WTC11 (cell line): ENCODE measurements around the gene PPARA. TPM values are rescaled to one million over a fixed set of nuclear protein-coding genes. Genes with fewer than 3 reads are reported as not detected.
"Not testable (repeated sequence)": the region's sequence is repeated elsewhere in the genome, so short reads cannot be mapped to it uniquely, and the experiment has no call there.

Experiments used
- ATAC-seq: fragments of 200-7000 bp; cut with Tn5 transposase; 2 replicates; pipeline ENCODE4 v1.10.0; 2021; ENCODE audit warnings: mild to moderate bottlenecking, moderate library complexity
- CTCF ChIA-PET: fragments of 300-600 bp; sonication (Branson Sonifier 250); formaldehyde crosslinking; loops from one replicate; lab custom pipeline; 2021; ENCODE audit warnings: antibody characterized with exemption; lab: Charles Lee
- POLR2A ChIA-PET: fragments of 350-600 bp; sonication (Branson Sonifier 250); formaldehyde crosslinking; loops from one replicate; lab custom pipeline; 2021; ENCODE audit warnings: antibody characterized with exemption; lab: Charles Lee
- DNase-seq: peaks from one replicate; pipeline ENCODE4 v3.0.0; 2021; ENCODE audit warnings: low spot score
- H3K27ac Mint-ChIP-seq: 2 replicates; pipeline ENCODE4 v1.8.0; 2021; ENCODE audit warnings: mixed read lengths
- H3K27me3 Mint-ChIP-seq: 2 replicates; pipeline ENCODE4 v1.8.0; 2021; ENCODE audit warnings: low read depth, mild to moderate bottlenecking, moderate library complexity, mixed read lengths
- H3K36me3 Mint-ChIP-seq: 2 replicates; pipeline ENCODE4 v1.8.0; 2021; ENCODE audit warnings: mixed read lengths
- H3K4me1 Mint-ChIP-seq: 2 replicates; pipeline ENCODE4 v1.8.0; 2022; ENCODE audit warnings: mixed read lengths
- H3K4me3 Mint-ChIP-seq: 2 replicates; pipeline ENCODE4 v1.8.0; 2021; ENCODE audit warnings: mild to moderate bottlenecking, moderate library complexity, mixed read lengths
- H3K9me3 Mint-ChIP-seq: 2 replicates; pipeline ENCODE4 v1.8.0; 2021; ENCODE audit warnings: mixed read lengths
- FOXJ3 ChIP-seq: sonication (generic); formaldehyde crosslinking; IDR thresholded peaks from 2 replicates; pipeline ENCODE4 v1.9.0; 2021; ENCODE audit warnings: missing genetic modification reagents, mild to moderate bottlenecking, borderline replicate concordance
- GRHL2 ChIP-seq: fragments of 250-450 bp; sonication (Bioruptor Pico); IDR thresholded peaks from 2 replicates; pipeline ENCODE4 v1.8.0; 2022; ENCODE audit warnings: mild to moderate bottlenecking, moderate library complexity; ENCODE audit not compliant: insufficient replicate concordance, severe bottlenecking
- GTF2I ChIP-seq: fragments of 250-450 bp; sonication (Bioruptor Pico); conservative IDR thresholded peaks from 2 replicates; pipeline ENCODE4 v1.4.0; 2021; ENCODE audit warnings: mild to moderate bottlenecking
- IRF2 ChIP-seq: sonication (generic); formaldehyde crosslinking; IDR thresholded peaks from 2 replicates; pipeline ENCODE4 v1.8.0; 2022; ENCODE audit warnings: low read depth, missing genetic modification reagents, borderline replicate concordance
- KAT7 ChIP-seq: sonication (generic); formaldehyde crosslinking; IDR thresholded peaks from 2 replicates; pipeline ENCODE4 v1.8.1; 2023; ENCODE audit warnings: missing genetic modification reagents, mild to moderate bottlenecking, borderline replicate concordance
- MXD4 ChIP-seq: fragments of 250-450 bp; sonication (Bioruptor Pico); IDR thresholded peaks from 2 replicates; pipeline ENCODE4 v1.8.0; 2021; ENCODE audit warnings: mild to moderate bottlenecking, moderate library complexity, borderline replicate concordance
- NFATC4 ChIP-seq: fragments of 250-450 bp; sonication (Bioruptor Pico); IDR thresholded peaks from 2 replicates; pipeline ENCODE4 v1.9.0; 2021; ENCODE audit warnings: mild to moderate bottlenecking
- NR2C2 ChIP-seq: sonication (generic); formaldehyde crosslinking; IDR thresholded peaks from 2 replicates; pipeline ENCODE4 v1.8.0; 2022; ENCODE audit warnings: mild to moderate bottlenecking, missing genetic modification reagents
- RELA ChIP-seq: sonication (generic); formaldehyde crosslinking; IDR thresholded peaks from 2 replicates; pipeline ENCODE4 v1.8.1; 2022; ENCODE audit warnings: missing genetic modification reagents, mild to moderate bottlenecking, borderline replicate concordance
- TCF7 ChIP-seq: sonication (generic); formaldehyde crosslinking; IDR thresholded peaks from 2 replicates; pipeline ENCODE4 v1.8.0; 2022; ENCODE audit warnings: mild to moderate bottlenecking, low read depth, missing genetic modification reagents, moderate library complexity
- TEAD4 ChIP-seq: sonication (generic); formaldehyde crosslinking; IDR thresholded peaks from 2 replicates; pipeline ENCODE4 v1.8.0; 2022; ENCODE audit warnings: mild to moderate bottlenecking, missing genetic modification reagents
- ZNF219 ChIP-seq: sonication (generic); formaldehyde crosslinking; IDR thresholded peaks from 2 replicates; pipeline ENCODE4 v1.8.0; 2023; ENCODE audit warnings: missing genetic modification reagents, mild to moderate bottlenecking, borderline replicate concordance
- ZNF232 ChIP-seq: sonication (generic); formaldehyde crosslinking; IDR thresholded peaks from 2 replicates; pipeline ENCODE4 v1.8.0; 2022; ENCODE audit warnings: mild to moderate bottlenecking, missing genetic modification reagents
- total RNA-seq: library from RNA; stranded (reverse); gene quantifications from 3 replicates; pipeline ENCODE4 v1.2.3, GENCODE V29; 2021
- TF ChIP-seq, protein P1 (sequence below): sonication (generic); formaldehyde crosslinking; IDR thresholded peaks from 2 replicates; pipeline ENCODE4 v1.8.0; 2022; ENCODE audit warnings: mild to moderate bottlenecking, missing genetic modification reagents
- TF ChIP-seq, protein P2 (sequence below): sonication (generic); formaldehyde crosslinking; IDR thresholded peaks from 2 replicates; pipeline ENCODE4 v1.8.0; 2022; ENCODE audit warnings: missing genetic modification reagents
- TF ChIP-seq, protein P3 (sequence below): sonication (generic); formaldehyde crosslinking; IDR thresholded peaks from 2 replicates; pipeline ENCODE4 v1.8.1; 2023; ENCODE audit warnings: mild to moderate bottlenecking, missing genetic modification reagents
- TF ChIP-seq, protein P4 (sequence below): sonication (generic); formaldehyde crosslinking; IDR thresholded peaks from 2 replicates; pipeline ENCODE4 v1.8.1; 2022; ENCODE audit warnings: mild to moderate bottlenecking, missing genetic modification reagents, moderate library complexity, borderline replicate concordance
- TF ChIP-seq, protein P5 (sequence below): sonication (generic); formaldehyde crosslinking; IDR thresholded peaks from 2 replicates; pipeline ENCODE4 v1.8.1; 2022; ENCODE audit warnings: missing genetic modification reagents, borderline replicate concordance

The PPARA gene
- total RNA-seq, 1 experiment from 2014 or later: 9.3 TPM

DNA sequence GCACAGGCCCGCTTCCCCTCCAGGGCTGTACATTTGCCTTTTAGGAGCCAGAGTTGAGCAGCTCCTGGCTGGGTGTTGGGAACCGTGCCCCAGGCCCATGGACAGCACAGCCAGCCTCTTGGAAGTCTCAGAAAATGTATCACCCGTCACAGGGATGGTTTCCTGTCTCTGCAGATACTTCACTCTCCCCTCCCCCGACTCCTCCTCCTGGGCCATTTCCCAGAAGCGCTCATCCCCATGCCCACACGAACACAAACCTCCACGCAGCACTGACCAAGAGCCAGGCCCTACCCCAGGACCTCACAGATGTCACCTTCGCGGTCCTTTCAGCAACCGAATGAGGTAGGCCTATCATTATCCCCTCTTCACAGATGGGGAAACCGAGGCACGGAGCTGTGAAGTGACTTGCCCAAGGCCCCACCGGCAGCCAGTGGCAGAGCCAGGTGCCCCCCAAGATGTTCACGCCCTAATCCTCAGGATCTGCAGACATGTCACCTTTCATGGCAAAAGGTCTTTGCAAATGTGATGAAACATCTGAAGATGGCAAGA lies 13.0 kb upstream of the PPARA start:
- H3K36me3 Mint-ChIP-seq: no peaks in the 10 kb centered on the region
- ATAC-seq (no peak), DNase-seq (no peak)
- TF ChIP-seq, protein P1, sequence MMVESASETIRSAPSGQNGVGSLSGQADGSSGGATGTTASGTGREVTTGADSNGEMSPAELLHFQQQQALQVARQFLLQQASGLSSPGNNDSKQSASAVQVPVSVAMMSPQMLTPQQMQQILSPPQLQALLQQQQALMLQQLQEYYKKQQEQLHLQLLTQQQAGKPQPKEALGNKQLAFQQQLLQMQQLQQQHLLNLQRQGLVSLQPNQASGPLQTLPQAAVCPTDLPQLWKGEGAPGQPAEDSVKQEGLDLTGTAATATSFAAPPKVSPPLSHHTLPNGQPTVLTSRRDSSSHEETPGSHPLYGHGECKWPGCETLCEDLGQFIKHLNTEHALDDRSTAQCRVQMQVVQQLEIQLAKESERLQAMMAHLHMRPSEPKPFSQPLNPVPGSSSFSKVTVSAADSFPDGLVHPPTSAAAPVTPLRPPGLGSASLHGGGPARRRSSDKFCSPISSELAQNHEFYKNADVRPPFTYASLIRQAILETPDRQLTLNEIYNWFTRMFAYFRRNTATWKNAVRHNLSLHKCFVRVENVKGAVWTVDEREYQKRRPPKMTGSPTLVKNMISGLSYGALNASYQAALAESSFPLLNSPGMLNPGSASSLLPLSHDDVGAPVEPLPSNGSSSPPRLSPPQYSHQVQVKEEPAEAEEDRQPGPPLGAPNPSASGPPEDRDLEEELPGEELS (CRISPR knock-in tag): no peak
- TF ChIP-seq, protein P2, sequence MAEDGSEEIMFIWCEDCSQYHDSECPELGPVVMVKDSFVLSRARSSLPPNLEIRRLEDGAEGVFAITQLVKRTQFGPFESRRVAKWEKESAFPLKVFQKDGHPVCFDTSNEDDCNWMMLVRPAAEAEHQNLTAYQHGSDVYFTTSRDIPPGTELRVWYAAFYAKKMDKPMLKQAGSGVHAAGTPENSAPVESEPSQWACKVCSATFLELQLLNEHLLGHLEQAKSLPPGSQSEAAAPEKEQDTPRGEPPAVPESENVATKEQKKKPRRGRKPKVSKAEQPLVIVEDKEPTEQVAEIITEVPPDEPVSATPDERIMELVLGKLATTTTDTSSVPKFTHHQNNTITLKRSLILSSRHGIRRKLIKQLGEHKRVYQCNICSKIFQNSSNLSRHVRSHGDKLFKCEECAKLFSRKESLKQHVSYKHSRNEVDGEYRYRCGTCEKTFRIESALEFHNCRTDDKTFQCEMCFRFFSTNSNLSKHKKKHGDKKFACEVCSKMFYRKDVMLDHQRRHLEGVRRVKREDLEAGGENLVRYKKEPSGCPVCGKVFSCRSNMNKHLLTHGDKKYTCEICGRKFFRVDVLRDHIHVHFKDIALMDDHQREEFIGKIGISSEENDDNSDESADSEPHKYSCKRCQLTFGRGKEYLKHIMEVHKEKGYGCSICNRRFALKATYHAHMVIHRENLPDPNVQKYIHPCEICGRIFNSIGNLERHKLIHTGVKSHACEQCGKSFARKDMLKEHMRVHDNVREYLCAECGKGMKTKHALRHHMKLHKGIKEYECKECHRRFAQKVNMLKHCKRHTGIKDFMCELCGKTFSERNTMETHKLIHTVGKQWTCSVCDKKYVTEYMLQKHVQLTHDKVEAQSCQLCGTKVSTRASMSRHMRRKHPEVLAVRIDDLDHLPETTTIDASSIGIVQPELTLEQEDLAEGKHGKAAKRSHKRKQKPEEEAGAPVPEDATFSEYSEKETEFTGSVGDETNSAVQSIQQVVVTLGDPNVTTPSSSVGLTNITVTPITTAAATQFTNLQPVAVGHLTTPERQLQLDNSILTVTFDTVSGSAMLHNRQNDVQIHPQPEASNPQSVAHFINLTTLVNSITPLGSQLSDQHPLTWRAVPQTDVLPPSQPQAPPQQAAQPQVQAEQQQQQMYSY (CRISPR knock-in tag): no peak
- TF ChIP-seq, protein P3, sequence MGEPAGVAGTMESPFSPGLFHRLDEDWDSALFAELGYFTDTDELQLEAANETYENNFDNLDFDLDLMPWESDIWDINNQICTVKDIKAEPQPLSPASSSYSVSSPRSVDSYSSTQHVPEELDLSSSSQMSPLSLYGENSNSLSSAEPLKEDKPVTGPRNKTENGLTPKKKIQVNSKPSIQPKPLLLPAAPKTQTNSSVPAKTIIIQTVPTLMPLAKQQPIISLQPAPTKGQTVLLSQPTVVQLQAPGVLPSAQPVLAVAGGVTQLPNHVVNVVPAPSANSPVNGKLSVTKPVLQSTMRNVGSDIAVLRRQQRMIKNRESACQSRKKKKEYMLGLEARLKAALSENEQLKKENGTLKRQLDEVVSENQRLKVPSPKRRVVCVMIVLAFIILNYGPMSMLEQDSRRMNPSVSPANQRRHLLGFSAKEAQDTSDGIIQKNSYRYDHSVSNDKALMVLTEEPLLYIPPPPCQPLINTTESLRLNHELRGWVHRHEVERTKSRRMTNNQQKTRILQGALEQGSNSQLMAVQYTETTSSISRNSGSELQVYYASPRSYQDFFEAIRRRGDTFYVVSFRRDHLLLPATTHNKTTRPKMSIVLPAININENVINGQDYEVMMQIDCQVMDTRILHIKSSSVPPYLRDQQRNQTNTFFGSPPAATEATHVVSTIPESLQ (CRISPR knock-in tag): no peak
- TF ChIP-seq ZNF232 (CRISPR knock-in tag) (no peak), RELA (no peak), KAT7 (CRISPR knock-in tag) (no peak)
- no peaks in the 10 kb centered on the region for H3K9me3 Mint-ChIP-seq
- H3K27me3 Mint-ChIP-seq: no peaks in the 10 kb centered on the region
- CTCF ChIA-PET: no interaction called here
- no peaks in the 10 kb centered on the region for H3K4me1 Mint-ChIP-seq
- POLR2A ChIA-PET: no interaction called here
- no peak overlapping the region for H3K27ac Mint-ChIP-seq
- no peak overlapping the region for H3K4me3 Mint-ChIP-seq

DNA sequence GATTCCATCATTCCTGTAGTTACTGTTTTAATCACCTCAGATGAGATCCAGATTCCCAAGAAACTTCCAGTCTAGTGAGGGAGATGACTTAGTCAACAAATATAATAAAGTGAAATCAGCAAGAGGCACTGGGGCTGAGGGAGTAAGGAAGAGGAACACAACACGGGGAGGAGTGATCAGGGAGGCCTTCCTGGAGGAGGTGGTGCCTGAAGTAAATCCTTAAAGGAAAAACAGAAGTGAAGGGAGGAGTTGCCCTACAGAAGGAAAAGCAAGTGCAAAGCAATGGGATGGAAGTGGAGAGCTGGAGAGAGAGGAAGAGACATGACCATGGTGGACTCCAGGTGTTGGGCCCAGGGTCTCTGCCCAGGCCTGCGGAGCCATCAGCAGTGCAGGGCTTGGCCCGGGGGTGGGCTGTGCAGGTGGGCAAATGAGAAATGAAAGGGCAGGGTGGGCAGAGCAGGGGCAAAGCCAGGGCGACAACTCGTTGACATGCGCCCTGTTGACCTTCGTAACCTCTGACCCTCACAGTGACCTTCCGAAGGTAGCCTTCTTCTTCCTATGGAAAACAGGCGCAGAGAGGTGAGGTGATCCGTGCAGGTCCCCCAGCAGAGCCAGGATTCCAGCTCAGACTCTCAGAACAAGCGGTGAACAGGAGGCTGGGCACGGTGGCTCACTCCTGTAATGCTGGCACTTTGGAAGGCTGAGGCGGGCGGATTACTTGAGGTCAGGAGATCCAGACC lies 12.1 kb upstream of the PPARA start:
- POLR2A ChIA-PET: no interaction called here
- H3K9me3 Mint-ChIP-seq: no peaks in the 10 kb centered on the region
- no peaks in the 10 kb centered on the region for H3K4me1 Mint-ChIP-seq
- CTCF ChIA-PET: interaction anchor here (0.7 to 0.8 kb wide), 2 partner anchors 15 to 61 kb away, joined by 3 to 4 read pairs; no protein-coding TSS in a partner anchor
- H3K4me3 Mint-ChIP-seq: no peak overlapping the region
- H3K27me3 Mint-ChIP-seq: no peaks in the 10 kb centered on the region
- TF ChIP-seq ZNF219 (CRISPR knock-in tag): no peak
- no peak for TF ChIP-seq MXD4 (CRISPR knock-in tag)
- no peak for TF ChIP-seq TEAD4 (CRISPR knock-in tag)
- TF ChIP-seq, protein P4, sequence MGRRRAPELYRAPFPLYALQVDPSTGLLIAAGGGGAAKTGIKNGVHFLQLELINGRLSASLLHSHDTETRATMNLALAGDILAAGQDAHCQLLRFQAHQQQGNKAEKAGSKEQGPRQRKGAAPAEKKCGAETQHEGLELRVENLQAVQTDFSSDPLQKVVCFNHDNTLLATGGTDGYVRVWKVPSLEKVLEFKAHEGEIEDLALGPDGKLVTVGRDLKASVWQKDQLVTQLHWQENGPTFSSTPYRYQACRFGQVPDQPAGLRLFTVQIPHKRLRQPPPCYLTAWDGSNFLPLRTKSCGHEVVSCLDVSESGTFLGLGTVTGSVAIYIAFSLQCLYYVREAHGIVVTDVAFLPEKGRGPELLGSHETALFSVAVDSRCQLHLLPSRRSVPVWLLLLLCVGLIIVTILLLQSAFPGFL (CRISPR knock-in tag): no peak
- no peak for TF ChIP-seq NR2C2 (CRISPR knock-in tag)
- TF ChIP-seq NFATC4 (CRISPR knock-in tag): no peak
- no peak for TF ChIP-seq IRF2 (CRISPR knock-in tag)
- TF ChIP-seq, protein P5, sequence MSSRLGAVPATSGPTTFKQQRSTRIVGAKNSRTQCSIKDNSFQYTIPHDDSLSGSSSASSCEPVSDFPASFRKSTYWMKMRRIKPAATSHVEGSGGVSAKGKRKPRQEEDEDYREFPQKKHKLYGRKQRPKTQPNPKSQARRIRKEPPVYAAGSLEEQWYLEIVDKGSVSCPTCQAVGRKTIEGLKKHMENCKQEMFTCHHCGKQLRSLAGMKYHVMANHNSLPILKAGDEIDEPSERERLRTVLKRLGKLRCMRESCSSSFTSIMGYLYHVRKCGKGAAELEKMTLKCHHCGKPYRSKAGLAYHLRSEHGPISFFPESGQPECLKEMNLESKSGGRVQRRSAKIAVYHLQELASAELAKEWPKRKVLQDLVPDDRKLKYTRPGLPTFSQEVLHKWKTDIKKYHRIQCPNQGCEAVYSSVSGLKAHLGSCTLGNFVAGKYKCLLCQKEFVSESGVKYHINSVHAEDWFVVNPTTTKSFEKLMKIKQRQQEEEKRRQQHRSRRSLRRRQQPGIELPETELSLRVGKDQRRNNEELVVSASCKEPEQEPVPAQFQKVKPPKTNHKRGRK (CRISPR knock-in tag): no peak
- TF ChIP-seq TCF7 (CRISPR knock-in tag): no peak
- TF ChIP-seq GTF2I (CRISPR knock-in tag): no peak
- TF ChIP-seq, protein P3 (CRISPR knock-in tag): no peak
- TF ChIP-seq GRHL2 (CRISPR knock-in tag): no peak
- TF ChIP-seq FOXJ3 (CRISPR knock-in tag): no peak
- TF ChIP-seq, all 79 proteins: peak for 0
- no peaks in the 10 kb centered on the region for H3K36me3 Mint-ChIP-seq
- no peak for ATAC-seq
- H3K27ac Mint-ChIP-seq: no peak overlapping the region
- no peak for DNase-seq

DNA sequence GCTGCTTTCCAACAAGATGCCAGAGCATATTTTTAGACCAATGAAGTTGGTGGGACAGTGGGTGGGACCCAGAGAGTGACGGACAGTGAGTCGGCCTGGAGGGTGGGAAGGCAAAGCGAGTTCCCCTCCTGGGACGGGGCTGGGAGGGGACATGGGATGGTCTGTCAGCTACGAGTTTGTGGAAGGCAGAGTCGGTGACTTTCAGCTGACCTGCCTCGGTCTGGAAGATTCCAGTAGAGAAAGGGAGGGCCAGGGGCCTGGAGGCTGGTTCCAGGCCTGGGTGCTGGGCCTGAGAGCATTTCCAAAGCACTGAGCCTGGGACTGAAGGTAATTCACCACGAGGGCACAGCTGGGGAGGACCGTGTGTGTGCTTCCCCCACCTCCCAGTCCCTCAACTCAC lies 10.9 kb upstream of the PPARA start:
- H3K27me3 Mint-ChIP-seq, H3K9me3 Mint-ChIP-seq, POLR2A ChIA-PET, ATAC-seq, H3K36me3 Mint-ChIP-seq, H3K27ac Mint-ChIP-seq, H3K4me3 Mint-ChIP-seq, H3K4me1 Mint-ChIP-seq, DNase-seq: not testable (repeated sequence)
- CTCF ChIA-PET: interaction anchor here (0.6 to 0.7 kb wide), 2 partner anchors 17 to 126 kb away, joined by 3 read pairs; no protein-coding TSS in a partner anchor
